Left cardiac atrium (tissue), 4 donors: ENCODE results near the gene SLC22A4. TPM values are rescaled to one million over a fixed set of nuclear protein-coding genes. Genes with fewer than 3 reads are reported as not detected.

ENCODE experiments used
- ATAC-seq, 2 donors: fragments of 200-7000 bp; cut with Tn5 transposase; one replicate each; pipeline ENCODE4 v1.9.1; 2020; ENCODE audit warnings: mild to moderate bottlenecking in 2 of 2, moderate library complexity in 2 of 2
- DNase-seq: peaks from one replicate; pipeline ENCODE4 v3.0.0-alpha.2; 2020
- intact Hi-C, 2 donors: fragments of 100-400 bp; cut with DNase I; formaldehyde crosslinking; loops; one replicate each; pipeline versions ENCODE4 v1.14.1 to v1.15.1; 2022 to 2023
- total RNA-seq, 2 donors: library from RNA; stranded (reverse); fragmentation: NEBNext Ultra II Directional; extraction: Animal tissue kit (Norgen Biotek cat#: 25700); gene quantifications; one replicate each; pipeline ENCODE4 v1.2.1, GENCODE V29; 2021
- donor health status: DM: no; HTN: yes; CAD: no.
- donor health status: DM: no; HTN: yes; CAD: no; lungs with severe emphysema.
- donor health status: DM: yes; HTN: yes; CAD: no.
- donor health status: Dilated cardiomyopathy.

The SLC22A4 gene
- total RNA-seq, 2 donors from 2014 or later: 2.2 to 3.3 TPM

- intact Hi-C loops: loop anchor here in 1 of 2 donors (10.0 kb wide), 2 partner anchors 83 to 447 kb away; partner anchors contain the start of gene SLC22A4
- DNase-seq (no peak), ATAC-seq (no peak)
Measured at GRCh38 chr5:132377738-132378137, 83.5 kb downstream of the SLC22A4 start.

- intact Hi-C loops: loop anchor here in 1 of 2 donors (10.0 kb wide), 2 partner anchors 84 to 446 kb away; partner anchors contain the start of gene SLC22A4
- DNase-seq (no peak), ATAC-seq (no peak)
Measured at GRCh38 chr5:132378580-132378979, 84.4 kb downstream of the SLC22A4 start.

- no peak for DNase-seq
- ATAC-seq: no peak
- intact Hi-C loops: loop anchor here in 1 of 2 donors (5.0 kb wide), 1 partner anchor 442 kb away; no protein-coding TSS in a partner anchor
Measured at GRCh38 chr5:132380047-132380446, 85.9 kb downstream of the SLC22A4 start.

GRCh38 chr5:132380741-132381140 is 86.5 kb downstream of the SLC22A4 start:
- intact Hi-C loops: loop anchor here in 1 of 2 donors (5.0 kb wide), 1 partner anchor 442 kb away; no protein-coding TSS in a partner anchor
- no peak for DNase-seq

GRCh38 chr5:132381614-132382013 is 87.4 kb downstream of the SLC22A4 start:
- intact Hi-C loops: loop anchor here in 1 of 2 donors (5.0 kb wide), 1 partner anchor 441 kb away; no protein-coding TSS in a partner anchor
- ATAC-seq: no peak
- DNase-seq: no peak

More at GRCh38 chr5:132380741-132381140, 86.5 kb downstream of the SLC22A4 start:
- no peak for ATAC-seq

GRCh38 chr5:132383261-132383660 is 89.1 kb downstream of the SLC22A4 start:
- ATAC-seq (no peak), DNase-seq (no peak)
- intact Hi-C loops: loop anchor here in 1 of 2 donors (5.0 kb wide), 1 partner anchor 439 kb away; no protein-coding TSS in a partner anchor

GRCh38 chr5:132383984-132384383 is 89.8 kb downstream of the SLC22A4 start:
- DNase-seq (no peak), ATAC-seq (no peak)
- intact Hi-C loops: loop anchor here in 1 of 2 donors (5.0 kb wide), 1 partner anchor 438 kb away; no protein-coding TSS in a partner anchor

GRCh38 chr5:132384506-132385050 is 90.4 kb downstream of the SLC22A4 start:
- ATAC-seq (no peak), DNase-seq (no peak)
- intact Hi-C loops: loop anchor here in 1 of 2 donors (5.0 kb wide), 1 partner anchor 438 kb away; no protein-coding TSS in a partner anchor

GRCh38 chr5:132385326-132386105 is 91.3 kb downstream of the SLC22A4 start:
- peak; percentile 33 to 70 for ATAC-seq
- intact Hi-C loops: loop anchor here (2.0 kb wide), 1 partner anchor 115 kb away; no protein-coding TSS in a partner anchor
- DNase-seq: no peak

GRCh38 chr5:132386644-132387286 is 92.6 kb downstream of the SLC22A4 start:
- intact Hi-C loops: loop anchor here (2.0 kb wide), 1 partner anchor 114 kb away; no protein-coding TSS in a partner anchor
- DNase-seq (peak; percentile 78), ATAC-seq (peak; percentile 83 to 86)

GRCh38 chr5:132387640-132388117 is 93.5 kb downstream of the SLC22A4 start:
- DNase-seq (peak; percentile 65), ATAC-seq (peak; percentile 76 to 92)
- intact Hi-C loops: loop anchor here (2.0 kb wide), 1 partner anchor 113 kb away; no protein-coding TSS in a partner anchor

- ATAC-seq (peak in 1 of 2 donors; percentile 11), DNase-seq (peak; percentile 59)
- intact Hi-C loops: no loop called here
Measured at GRCh38 chr5:132388244-132389050, 94.3 kb downstream of the SLC22A4 start.

- ATAC-seq (no peak), DNase-seq (no peak)
- intact Hi-C loops: no loop called here
Measured at GRCh38 chr5:132389051-132389331, 94.8 kb downstream of the SLC22A4 start.

- intact Hi-C loops: no loop called here
- ATAC-seq (peak in 1 of 2 donors; percentile 58), DNase-seq (peak; percentile 48)
Measured at GRCh38 chr5:132389585-132390286, 95.5 kb downstream of the SLC22A4 start.

- ATAC-seq: no peak
- intact Hi-C loops: no loop called here
- DNase-seq: no peak
Measured at GRCh38 chr5:132391247-132391646, 97.1 kb downstream of the SLC22A4 start.

- intact Hi-C loops: no loop called here
- DNase-seq: no peak
- ATAC-seq: no peak
Measured at GRCh38 chr5:132391870-132392269, 97.7 kb downstream of the SLC22A4 start.

- intact Hi-C loops: no loop called here
- ATAC-seq (no peak), DNase-seq (no peak)
Measured at GRCh38 chr5:132392411-132392810, 98.2 kb downstream of the SLC22A4 start.
